ENCODE measurements around the gene HSD17B11.
"Not testable (repeated sequence)": the region's sequence is repeated elsewhere in the genome, so short reads cannot be mapped to it uniquely, and the experiment has no call there.

The HSD17B11 gene

GRCh38 chr4:87403732-87404131 is 12.7 kb upstream of the HSD17B11 start:
- not testable (repeated sequence) for DNase-seq

- no peak for DNase-seq
Measured at GRCh38 chr4:87399954-87400353, 9.0 kb upstream of the HSD17B11 start.

- DNase-seq: no peak
Measured at GRCh38 chr4:87399148-87399547, 8.2 kb upstream of the HSD17B11 start.

- DNase-seq: not testable (repeated sequence)
Measured at GRCh38 chr4:87395851-87396250, 4.9 kb upstream of the HSD17B11 start.

GRCh38 chr4:87395073-87395472 is 4.1 kb upstream of the HSD17B11 start:
- not testable (repeated sequence) for DNase-seq

GRCh38 chr4:87392183-87392582 is 1.2 kb upstream of the HSD17B11 start:
- DNase-seq: no peak

GRCh38 chr4:87391576-87392054 is 627 bp upstream of the HSD17B11 start:
- peak; percentile 35 for DNase-seq

- peak; percentile 26 for DNase-seq
Measured at GRCh38 chr4:87390551-87390890, 467 bp downstream of the HSD17B11 start.

- DNase-seq: not testable (repeated sequence)
Measured at GRCh38 chr4:87390055-87390454, 933 bp downstream of the HSD17B11 start.

- no peak for DNase-seq
Measured at GRCh38 chr4:87388901-87389300, 2.1 kb downstream of the HSD17B11 start.

GRCh38 chr4:87387237-87387636 is 3.8 kb downstream of the HSD17B11 start:
- DNase-seq: no peak

- DNase-seq: not testable (repeated sequence)
Measured at GRCh38 chr4:87384466-87385132, 6.4 kb downstream of the HSD17B11 start.

GRCh38 chr4:87382931-87383330 is 8.1 kb downstream of the HSD17B11 start:
- no peak for DNase-seq

- no peak for DNase-seq
Measured at GRCh38 chr4:87382116-87382515, 8.9 kb downstream of the HSD17B11 start.

GRCh38 chr4:87377816-87378215 is 13.2 kb downstream of the HSD17B11 start:
- DNase-seq: no peak

GRCh38 chr4:87375719-87376291 is 15.2 kb downstream of the HSD17B11 start:
- peak; percentile 3 for DNase-seq

- DNase-seq: no peak
Measured at GRCh38 chr4:87370068-87370467, 20.9 kb downstream of the HSD17B11 start.

GRCh38 chr4:87366521-87367162 is 24.3 kb downstream of the HSD17B11 start:
- DNase-seq: no peak

- DNase-seq: no peak
Measured at GRCh38 chr4:87365348-87365747, 25.6 kb downstream of the HSD17B11 start.

GRCh38 chr4:87363552-87363951 is 27.4 kb downstream of the HSD17B11 start:
- DNase-seq: no peak

- DNase-seq: no peak
Measured at GRCh38 chr4:87360338-87360935, 30.6 kb downstream of the HSD17B11 start.

GRCh38 chr4:87359258-87359657 is 31.7 kb downstream of the HSD17B11 start:
- DNase-seq: no peak

GRCh38 chr4:87356832-87357526 is 34.0 kb downstream of the HSD17B11 start:
- no peak for DNase-seq
